Measurements from ENCODE around the gene DSC3. TPM values are rescaled to one million over a fixed set of nuclear protein-coding genes. Genes with fewer than 3 reads are reported as not detected.

DSC3 gene
- total and polyA plus RNA-seq, 2 donors (not counting 3 experiments of a cell fraction or from before 2014, with no cell fraction given): 0.04 to 0.18 TPM

- TF ChIP-seq JUN (IDR thresholded peaks at IDR 0.05; ENCODE audit: borderline replicate concordance, insufficient read depth, insufficient read length, low read depth) (no peak), CTCF (IDR thresholded peaks at IDR 0.05; ENCODE audit: extremely low read depth in 1 of 2, insufficient read depth in 1 of 2, low read depth in 1 of 2, low read length in 2 of 2) (no peak), POLR2A (IDR thresholded peaks at IDR 0.05; ENCODE audit: low read depth, low read length) (no peak), GATA2 (IDR thresholded peaks at IDR 0.05; ENCODE audit: insufficient read depth, insufficient read length, low read depth, low read length) (no peak), POLR2AphosphoS5 (IDR thresholded peaks at IDR 0.05; ENCODE audit: insufficient read depth, low read depth, low read length) (no peak), MAX (IDR thresholded peaks at IDR 0.05; ENCODE audit: insufficient read depth, insufficient read length) (no peak), MYC (IDR thresholded peaks at IDR 0.05; ENCODE audit: low read depth, low read length) (no peak), FOS (IDR thresholded peaks at IDR 0.05; ENCODE audit: borderline replicate concordance, insufficient read depth, low read length) (no peak), EZH2 (IDR thresholded peaks at IDR 0.05; ENCODE audit: borderline replicate concordance, low read depth, low read length, severe bottlenecking) (no peak)
Observed at GRCh38 chr18:30954262-30954661, 88.3 kb downstream of the DSC3 start.

More at GRCh38 chr18:30954262-30954661, 88.3 kb downstream of the DSC3 start:
- H3K4me2 ChIP-seq (ENCODE audit: insufficient read depth, low read length): no peak overlapping the region
- H3K9me1 ChIP-seq (replicated peaks; ENCODE audit: control insufficient read depth, extremely low read depth, insufficient read depth, low read length): no peaks in the 10 kb centered on the region
- BruUV-seq (replicated peaks): no TSS peak
- H3K27ac ChIP-seq (ENCODE audit: insufficient read depth, low read depth, low read length): no peak overlapping the region
- H3K4me3 ChIP-seq (replicated peaks in 1 of 3; ENCODE audit: insufficient read depth in 1 of 3, low read depth in 1 of 3, low read length in 3 of 3): no peak overlapping the region
- H4K20me1 ChIP-seq (replicated peaks; ENCODE audit: control insufficient read depth, extremely low read depth, insufficient read depth, low read length): no peaks in the 10 kb centered on the region
- H2AFZ ChIP-seq (ENCODE audit: low read depth, low read length): no peak overlapping the region
- ChIA-PET CTCF (no interaction called here), POLR2A (no interaction called here)
- dilution Hi-C loops (cut with MboI; ENCODE audit: extremely low pct_ligation_motif_present, low sequenced_read_pairs): no loop called here
- intact Hi-C loops (cut with micrococcal nuclease): no loop called here
- no peaks in the 10 kb centered on the region for H3K9me3 ChIP-seq (replicated peaks; ENCODE audit: control insufficient read depth, insufficient read depth, low read length)
- H3K79me2 ChIP-seq (ENCODE audit: control insufficient read depth, insufficient read depth, low read length): no peaks in the 10 kb centered on the region
- DNase-seq (ENCODE audit: low read depth, low spot score) (no peak), FAIRE-seq (no peak)
- no peaks in the 10 kb centered on the region for H3K36me3 ChIP-seq (ENCODE audit: control insufficient read depth in 2 of 2, extremely low read depth in 1 of 2, insufficient read depth in 2 of 2, low read length in 2 of 2)
- H3K4me1 ChIP-seq (ENCODE audit: control insufficient read depth, extremely low read depth, insufficient read depth, low read length): no peaks in the 10 kb centered on the region
- H3K9ac ChIP-seq (replicated peaks; ENCODE audit: extremely low read depth, insufficient read depth, low read length): no peak overlapping the region
- no peaks in the 10 kb centered on the region for H3K27me3 ChIP-seq (ENCODE audit: control insufficient read depth in 2 of 2, insufficient read depth in 2 of 2, low read length in 2 of 2)
